GM11168 (cell line): Measurements from ENCODE around the gene REG1A.

ENCODE experiments used
- in situ Hi-C: fragments of 300-500 bp; cut with MboI; formaldehyde crosslinking; loops from one replicate; pipeline ENCODE4 v1.12.0; 2022; ENCODE audit warnings: low sequenced_read_pairs; ENCODE audit not compliant: unreplicated experiment

The REG1A gene

DNA sequence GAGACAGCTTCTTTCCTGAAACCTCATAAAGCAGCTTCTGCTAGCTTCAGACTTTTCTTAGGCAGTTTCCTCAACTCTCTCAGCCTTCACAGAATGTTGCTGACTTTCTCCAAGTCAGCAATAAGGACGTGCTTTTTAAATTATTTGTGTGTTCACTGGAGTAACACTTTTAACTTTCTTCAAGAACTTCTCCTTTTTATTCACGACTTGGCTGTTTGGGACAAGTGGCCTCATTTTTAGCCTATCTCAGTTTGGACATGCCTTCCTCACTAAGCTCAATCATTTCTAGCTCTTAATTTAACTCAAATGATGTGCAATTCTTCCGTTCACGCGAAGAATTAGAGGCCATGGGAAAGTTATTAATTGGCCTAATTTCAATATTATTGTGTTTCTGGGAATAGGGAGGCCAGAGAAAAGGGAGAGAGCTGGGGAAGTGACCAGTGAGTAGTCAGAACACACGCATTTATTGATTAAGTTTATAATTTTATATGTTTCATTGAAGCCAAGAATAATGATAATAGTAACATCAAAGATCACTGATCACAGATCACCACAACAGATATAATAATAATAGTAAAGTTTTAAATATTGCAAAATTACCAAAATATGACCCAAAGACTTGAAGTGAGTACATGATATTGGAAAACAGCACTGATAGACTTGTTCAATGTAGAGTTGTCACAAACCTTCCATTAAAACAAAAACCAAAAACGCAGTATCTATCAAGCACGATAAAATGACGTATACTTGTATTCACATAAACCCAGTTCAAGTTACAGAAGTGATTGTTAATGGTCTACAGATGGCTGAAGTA lies 4.8 kb downstream of the REG1A start:
- in situ Hi-C loops, result no loop called here

DNA sequence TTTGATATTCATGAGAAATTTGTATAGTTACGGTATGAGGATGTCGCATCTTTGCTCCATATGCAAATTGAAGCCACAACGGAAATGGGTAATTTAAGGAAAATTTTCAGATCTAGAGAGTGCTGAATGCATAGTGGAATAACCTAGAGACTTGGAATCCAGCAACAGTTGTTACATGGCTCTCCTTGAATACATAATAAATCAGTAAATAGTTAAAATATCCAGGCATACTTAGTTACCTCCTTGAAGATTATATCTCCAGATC lies 5.4 kb downstream of the REG1A start:
- in situ Hi-C loops, result no loop called here

DNA sequence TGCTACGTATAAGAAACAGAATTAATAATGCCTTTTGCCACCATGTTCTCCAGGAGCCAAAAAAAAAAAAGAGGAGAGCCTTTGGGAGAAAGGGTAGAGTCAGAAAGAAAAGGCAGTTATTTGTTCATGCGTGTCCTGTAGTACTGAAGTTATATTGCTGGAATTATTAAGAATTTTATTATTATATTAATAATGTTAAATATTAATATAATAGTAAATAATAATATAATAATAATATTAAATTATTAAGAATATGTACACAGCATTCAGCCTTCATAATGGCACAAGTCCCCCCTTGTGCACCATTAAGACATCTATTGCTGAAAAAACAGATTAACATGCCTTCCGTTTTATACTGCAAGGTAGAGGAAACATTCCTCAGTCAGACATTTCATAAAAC lies 8.1 kb downstream of the REG1A start:
- in situ Hi-C loops, result no loop called here

DNA sequence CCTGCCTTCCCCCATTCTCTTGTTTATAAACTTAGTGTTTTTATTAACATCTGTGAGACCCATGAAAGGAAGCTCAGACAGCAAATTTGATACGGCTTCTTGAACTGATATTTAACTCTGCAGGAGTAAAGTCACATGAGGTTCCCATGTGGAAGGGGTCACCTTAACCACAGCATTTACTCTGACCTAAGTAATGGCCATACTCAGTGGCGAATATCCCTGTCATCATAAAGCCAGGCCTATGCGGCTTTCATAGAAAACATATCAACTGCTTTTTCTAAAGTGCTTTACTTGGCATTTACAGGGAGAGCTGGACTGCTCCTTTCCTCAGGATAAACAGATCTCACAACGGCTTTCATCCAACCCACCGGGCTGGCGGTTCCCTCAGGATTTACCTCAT lies 9.0 kb downstream of the REG1A start:
- in situ Hi-C loops, result no loop called here

DNA sequence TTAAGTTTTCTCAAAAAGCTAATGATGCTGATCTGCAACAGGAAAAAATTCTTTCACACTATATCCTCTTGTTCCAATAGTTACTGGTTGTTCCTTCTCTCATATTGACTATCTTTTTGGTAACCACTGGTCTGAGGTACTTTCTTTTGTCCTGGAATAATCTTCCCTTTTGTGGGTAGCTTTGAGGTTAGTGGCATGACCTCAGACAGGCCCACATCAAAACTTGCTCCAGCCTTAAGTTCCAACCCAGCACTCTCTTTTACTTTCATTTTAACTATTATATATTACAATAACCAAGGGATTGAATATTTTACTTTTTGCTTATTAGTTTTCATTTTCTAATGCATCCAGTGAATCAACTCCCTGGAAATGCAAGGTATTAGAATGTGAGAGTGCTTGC lies 9.5 kb downstream of the REG1A start:
- in situ Hi-C loops, result no loop called here

DNA sequence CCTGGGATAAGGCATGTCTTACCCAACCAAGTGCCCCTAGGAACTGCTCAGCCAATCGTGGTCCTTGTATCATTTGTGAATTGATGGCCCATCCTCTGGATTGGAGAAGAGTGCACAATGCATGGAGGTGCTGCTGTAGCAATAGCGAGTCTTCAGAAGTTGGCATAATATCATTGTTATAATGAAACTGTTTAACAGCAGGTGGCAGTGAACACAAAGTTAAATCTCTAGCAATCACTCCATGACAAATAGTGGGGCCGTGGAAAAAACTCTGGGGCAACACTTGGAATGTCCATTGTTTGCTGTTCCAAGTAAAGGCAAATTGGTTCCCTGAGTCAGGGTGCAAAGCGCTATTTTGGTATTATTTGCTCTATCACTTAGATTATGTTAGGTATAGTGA lies 11.4 kb downstream of the REG1A start:
- in situ Hi-C loops, result no loop called here

DNA sequence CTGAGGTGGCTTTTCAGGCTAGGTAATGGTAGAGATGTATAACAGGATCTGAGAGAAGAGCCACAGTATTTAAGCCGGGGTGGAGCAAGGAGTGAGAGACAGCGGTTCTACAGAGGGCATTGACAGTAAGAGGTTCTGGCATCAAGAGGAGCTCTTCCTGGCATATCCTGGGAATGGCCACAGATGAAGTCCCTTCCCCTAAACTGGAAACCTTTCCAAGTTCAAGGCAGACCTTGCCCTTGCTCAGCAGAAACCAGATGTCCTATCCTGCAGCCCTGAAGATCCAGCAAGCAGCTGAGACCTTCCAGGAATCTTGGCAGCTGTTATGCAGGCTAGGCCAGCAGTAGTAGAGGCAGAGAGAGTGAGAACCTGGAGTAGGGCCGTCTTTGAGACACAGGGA lies 18.1 kb downstream of the REG1A start:
- in situ Hi-C loops, result no loop called here

DNA sequence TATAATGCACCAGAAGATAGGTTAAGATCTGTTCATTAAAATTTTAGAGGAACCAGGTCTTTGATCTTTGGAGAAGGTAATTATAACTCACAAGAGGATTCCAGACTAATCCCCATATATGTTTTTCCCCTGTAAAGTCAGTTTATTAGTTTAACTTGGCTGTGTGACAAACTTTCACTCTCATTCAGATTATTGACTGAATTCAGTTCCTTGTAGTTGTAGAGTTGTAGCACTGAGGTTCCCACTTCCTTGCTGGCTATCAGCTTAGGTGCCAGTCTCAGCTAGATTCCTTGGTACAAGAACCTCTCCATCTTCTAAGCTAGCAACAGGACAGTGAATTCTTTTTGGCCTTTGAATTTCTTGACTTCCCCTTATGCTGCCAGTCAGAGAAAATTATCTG lies 19.1 kb downstream of the REG1A start:
- in situ Hi-C loops, result no loop called here

DNA sequence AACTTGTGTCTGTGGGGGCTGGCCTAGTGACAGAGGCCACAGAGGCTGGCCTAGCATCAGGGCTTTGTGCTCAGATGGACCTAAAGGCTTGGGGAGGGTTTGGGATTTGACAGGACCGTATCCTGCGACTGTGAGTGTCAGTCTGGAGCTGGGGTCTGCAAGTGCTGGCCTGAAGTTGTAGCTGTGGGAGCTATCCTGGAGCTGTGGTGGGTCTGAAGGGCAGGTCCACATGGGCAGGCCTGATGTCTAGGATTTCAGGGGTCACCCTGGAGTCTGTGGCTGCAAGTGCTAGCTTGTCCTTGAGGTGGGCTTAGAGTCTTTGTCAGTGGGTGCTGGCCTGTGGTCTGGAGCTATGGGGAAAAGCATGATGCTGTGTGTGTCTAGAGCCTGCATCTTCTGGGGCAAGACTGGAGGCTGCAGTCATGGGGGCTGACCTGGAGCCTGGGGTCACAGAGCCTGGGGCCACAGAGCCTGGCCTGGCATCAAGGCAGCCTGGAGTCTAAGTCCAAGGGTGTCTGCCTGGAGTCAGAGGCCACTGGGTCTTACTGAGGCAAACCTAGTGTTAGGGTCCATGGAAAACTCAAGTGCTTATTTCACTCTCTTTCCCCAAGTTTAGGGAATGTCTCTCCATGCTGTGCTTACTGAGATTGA lies 35.7 kb downstream of the REG1A start:
- in situ Hi-C loops, result no loop called here

DNA sequence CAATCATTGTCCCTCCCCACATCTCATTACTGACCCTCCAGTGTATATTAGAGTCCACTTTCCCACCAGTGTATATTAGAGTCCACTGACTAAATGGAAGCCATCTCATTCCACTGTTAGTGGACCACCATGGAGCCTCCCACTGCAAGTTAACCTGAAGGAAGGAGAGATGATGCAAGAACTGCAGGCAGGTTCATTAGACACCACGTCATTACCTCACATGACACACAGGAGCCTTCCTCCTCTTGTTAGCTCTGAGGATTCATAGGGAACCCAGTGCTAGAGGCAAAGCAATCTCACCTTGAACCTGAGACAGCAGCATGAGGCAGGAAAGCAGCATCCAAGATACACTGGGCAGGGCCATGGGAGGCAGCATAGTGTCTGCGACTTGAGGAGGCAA lies 38.7 kb downstream of the REG1A start:
- in situ Hi-C loops, result no loop called here

DNA sequence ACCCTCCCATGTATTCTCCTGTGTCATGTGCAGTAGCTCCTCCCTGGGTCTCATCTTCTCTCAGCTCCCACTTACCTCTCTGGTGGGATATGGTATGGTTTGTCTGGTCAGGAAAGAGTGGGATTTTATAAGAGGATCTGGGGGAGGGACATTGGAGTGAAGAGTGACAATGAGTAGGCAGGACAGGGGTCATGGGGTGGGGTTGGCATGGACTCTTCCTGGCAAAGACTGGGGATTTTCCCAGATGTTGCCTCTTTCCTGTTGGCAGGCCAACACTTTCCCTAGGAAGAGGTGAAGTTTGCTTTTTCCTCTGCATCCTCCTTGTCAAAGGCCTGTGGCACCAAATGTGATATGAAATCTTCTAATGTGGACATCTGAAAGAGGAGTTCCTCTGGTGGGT lies 39.4 kb downstream of the REG1A start, which contains the start of gene REG3A:
Gene REG3A (minus strand): TSS at position 101 of the 400 bp plus-strand sequence. CDS start 348 bp downstream, outside the sequence.
- in situ Hi-C loops, result no loop called here

DNA sequence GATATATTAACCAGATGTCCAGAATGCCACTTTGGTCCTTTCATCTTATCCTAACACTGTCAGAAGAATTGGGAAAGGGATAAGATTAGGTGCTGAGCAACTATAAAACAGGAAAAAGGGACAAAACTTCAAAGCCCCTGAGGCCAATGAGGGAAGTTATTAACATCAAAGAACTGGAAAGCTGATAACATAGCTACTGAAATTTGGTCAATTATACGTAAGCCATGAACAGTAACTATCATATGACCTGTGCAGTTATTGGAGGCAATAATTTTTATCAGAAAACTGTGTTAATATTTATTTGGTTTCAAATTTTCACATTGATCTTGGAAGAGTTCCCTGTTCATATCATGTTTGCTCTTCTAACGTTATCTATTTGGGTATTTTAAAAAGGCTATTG lies 41.8 kb downstream of the REG1A start:
- in situ Hi-C loops, result no loop called here

DNA sequence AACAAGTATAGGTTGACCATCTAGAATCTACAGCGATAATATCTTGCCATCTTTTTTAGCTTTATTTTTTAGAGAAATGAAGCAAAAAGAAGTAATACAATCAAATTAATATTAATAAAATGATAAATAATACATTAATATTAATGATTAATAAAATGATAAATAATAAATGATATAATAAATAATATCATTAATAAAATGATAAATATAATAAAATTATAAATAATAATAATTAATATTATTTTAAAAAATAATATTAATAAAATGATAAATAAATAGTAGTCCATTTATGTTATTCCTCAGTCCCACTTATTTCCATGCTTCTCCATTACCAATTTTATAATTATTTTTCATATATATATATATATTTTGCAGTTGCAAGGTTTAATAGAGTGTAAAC lies 42.5 kb downstream of the REG1A start:
- in situ Hi-C loops, result no loop called here

DNA sequence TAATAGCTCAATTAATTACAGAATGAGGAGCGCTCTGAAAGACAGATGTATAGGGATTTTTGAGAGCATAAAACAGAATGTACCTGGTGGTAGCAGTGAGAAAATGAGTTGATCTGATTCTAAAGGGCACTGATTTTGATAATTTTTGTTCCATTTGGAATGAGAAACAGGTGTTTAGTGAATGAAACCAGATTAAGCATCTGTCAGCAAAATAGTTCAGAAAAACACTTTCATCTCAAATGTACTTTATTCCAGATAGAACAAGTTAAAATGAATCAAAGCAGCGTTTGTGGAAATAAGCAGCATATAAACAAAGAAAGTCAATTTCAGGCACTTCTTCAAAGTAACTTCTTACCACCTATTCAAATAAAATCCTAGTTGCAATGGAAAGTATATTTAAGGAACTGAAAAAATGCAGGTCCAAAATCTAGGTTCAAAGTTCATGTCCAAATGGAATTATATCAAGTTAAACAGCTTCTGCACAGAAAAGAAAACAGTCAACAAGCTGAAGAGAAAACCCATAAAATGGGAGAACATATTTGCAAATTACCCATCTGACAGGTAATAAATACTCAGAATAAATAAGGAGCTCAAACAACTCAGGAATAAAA lies 51.2 kb downstream of the REG1A start:
- in situ Hi-C loops, result no loop called here
